ENCODE data around the gene NCK1. TPM values are rescaled to one million over a fixed set of nuclear protein-coding genes. Genes with fewer than 3 reads are reported as not detected.

The NCK1 gene
- total RNA-seq, 1 experiment from 2014 or later, result 15.3 TPM

GRCh38 chr3:136919799-136920580 is 58.0 kb downstream of the NCK1 start:
- ATAC-seq (no peak), DNase-seq (no peak)
- Histone ChIP-seq H3K27ac (ENCODE audit: low read length) (no peak overlapping the region), H3K79me2 (ENCODE audit: low read length) (peaks cover 77% of the 10 kb centered on the region), H4K20me1 (ENCODE audit: low read length) (no peaks in the 10 kb centered on the region; the same call in 1 of the 2 replicates), H3K36me3 (ENCODE audit: low read depth, low read length) (no peaks in the 10 kb centered on the region), H3K4me1 (ENCODE audit: insufficient read depth, low read length) (peaks cover 7% of the 10 kb centered on the region), H3K9ac (ENCODE audit: low read length) (no peak overlapping the region), H3K9me3 (ENCODE audit: low read length) (no peaks in the 10 kb centered on the region), H3K4me2 (ENCODE audit: low read length) (no peak overlapping the region), H3F3A (ENCODE audit: low read length, unreplicated experiment) (no peaks in the 10 kb centered on the region), H3K27me3 (ENCODE audit: low read length) (no peaks in the 10 kb centered on the region), H3K4me3 (ENCODE audit: low read length) (no peak overlapping the region), H3K9me2 (replicated peaks; ENCODE audit: low read length) (no peaks in the 10 kb centered on the region), H2AFZ (ENCODE audit: low read length) (no peak overlapping the region)
- POLR2A ChIA-PET (ENCODE audit: unreplicated experiment), result no interaction called here
- TF ChIP-seq CTCF (conservative IDR thresholded peaks at IDR 0.05; ENCODE audit: low read depth, low read length) (no peak), EZH2 (IDR thresholded peaks at IDR 0.05; ENCODE audit: low read length, unreplicated experiment) (no peak), EZH2phosphoT487 (IDR thresholded peaks at IDR 0.05; ENCODE audit: borderline replicate concordance, low read length) (no peak)
- intact Hi-C loops (cut with micrococcal nuclease), result no loop called here
- CTCF ChIA-PET, result no interaction called here
- no TSS peak for BruUV-seq (replicated peaks)

- ChIA-PET CTCF (no interaction called here), POLR2A (ENCODE audit: unreplicated experiment) (no interaction called here)
- Histone ChIP-seq H3K27me3 (ENCODE audit: low read length) (no peaks in the 10 kb centered on the region), H3K27ac (ENCODE audit: low read length) (no peak overlapping the region), H3K9ac (ENCODE audit: low read length) (no peak overlapping the region), H3K4me3 (ENCODE audit: low read length) (no peak overlapping the region), H3K9me2 (replicated peaks; ENCODE audit: low read length) (no peaks in the 10 kb centered on the region), H3K4me1 (ENCODE audit: insufficient read depth, low read length) (peaks cover 7% of the 10 kb centered on the region), H3K4me2 (ENCODE audit: low read length) (no peak overlapping the region), H3K36me3 (ENCODE audit: low read depth, low read length) (no peaks in the 10 kb centered on the region), H4K20me1 (ENCODE audit: low read length) (no peaks in the 10 kb centered on the region; the same call in 1 of the 2 replicates), H3K79me2 (ENCODE audit: low read length) (peaks cover 77% of the 10 kb centered on the region), H3F3A (ENCODE audit: low read length, unreplicated experiment) (no peaks in the 10 kb centered on the region), H3K9me3 (ENCODE audit: low read length) (no peaks in the 10 kb centered on the region), H2AFZ (ENCODE audit: low read length) (no peak overlapping the region)
- ATAC-seq, result no peak
- no TSS peak for BruUV-seq (replicated peaks)
- DNase-seq, result no peak
- intact Hi-C loops (cut with micrococcal nuclease), result no loop called here
- TF ChIP-seq EZH2 (IDR thresholded peaks at IDR 0.05; ENCODE audit: low read length, unreplicated experiment), result no peak
- no peak for TF ChIP-seq CTCF (conservative IDR thresholded peaks at IDR 0.05; ENCODE audit: low read depth, low read length)
Measured at GRCh38 chr3:136920904-136921611, 59.0 kb downstream of the NCK1 start.

All from PC-3 (cell line).